Measurements from ENCODE around the gene ENAH.
A peak's percentile ranks its signal among the peaks of the same experiment; 100 is the strongest.

Gene ENAH

GRCh38 chr1:225602590-225603206, 50.2 kb downstream of the ENAH start:
- Histone ChIP-seq H3K36me3 (ENCODE audit: control insufficient read depth in 1 of 2, insufficient read depth in 2 of 2, low read depth in 1 of 2, low read length in 2 of 2) (peaks cover 0 to 4% of the 10 kb centered on the region in 2 experiments), H3K9me3 (ENCODE audit: control insufficient read depth, low read length) (no peaks in the 10 kb centered on the region), H4K91ac (ENCODE audit: low read length) (no peak overlapping the region), H2BK5ac (ENCODE audit: low read depth, low read length, poor library complexity, severe bottlenecking) (peak overlapping the region; percentile 8), H2AFZ (ENCODE audit: low read depth, low read length) (no peak overlapping the region), H3K23ac (ENCODE audit: low read length in 2 of 2) (no peak overlapping the region), H3K4ac (ENCODE audit: low read depth in 1 of 2, low read length in 2 of 2) (no peak overlapping the region), H3K79me1 (replicated peaks; ENCODE audit: low read length, poor library complexity, severe bottlenecking) (peaks cover 13% of the 10 kb centered on the region), H2AK5ac (ENCODE audit: low read length, severe bottlenecking) (no peak overlapping the region), H3K4me1 (ENCODE audit: control insufficient read depth, insufficient read depth, low read depth, low read length) (peaks cover 3% of the 10 kb centered on the region), H3K4me3 (ENCODE audit: insufficient read depth in 1 of 2, low read depth in 1 of 2, low read length in 2 of 2) (no peak overlapping the region), H3K27ac (ENCODE audit: low read length, poor library complexity, severe bottlenecking) (no peak overlapping the region), H3K27me3 (ENCODE audit: control insufficient read depth in 1 of 2, insufficient read depth in 1 of 2, low read length in 2 of 2) (no peaks in the 10 kb centered on the region), H2BK15ac (ENCODE audit: low read depth, poor library complexity, severe bottlenecking) (no peak overlapping the region), H3K18ac (ENCODE audit: low read depth in 1 of 2, low read length in 2 of 2) (no peak overlapping the region), H3K9ac (ENCODE audit: low read length) (no peak overlapping the region), H3K4me2 (ENCODE audit: low read length, poor library complexity, severe bottlenecking) (no peak overlapping the region), H4K8ac (ENCODE audit: low read length) (no peak overlapping the region), H3K14ac (ENCODE audit: low read length in 2 of 2) (no peak overlapping the region), H2BK120ac (ENCODE audit: low read depth, low read length) (no peak overlapping the region), H2BK12ac (ENCODE audit: low read length in 2 of 2) (no peak overlapping the region)
- peak; percentile 34 for DNase-seq
- no CpG with 5 or more reads among the region's 1 CpG for WGBS

DNA sequence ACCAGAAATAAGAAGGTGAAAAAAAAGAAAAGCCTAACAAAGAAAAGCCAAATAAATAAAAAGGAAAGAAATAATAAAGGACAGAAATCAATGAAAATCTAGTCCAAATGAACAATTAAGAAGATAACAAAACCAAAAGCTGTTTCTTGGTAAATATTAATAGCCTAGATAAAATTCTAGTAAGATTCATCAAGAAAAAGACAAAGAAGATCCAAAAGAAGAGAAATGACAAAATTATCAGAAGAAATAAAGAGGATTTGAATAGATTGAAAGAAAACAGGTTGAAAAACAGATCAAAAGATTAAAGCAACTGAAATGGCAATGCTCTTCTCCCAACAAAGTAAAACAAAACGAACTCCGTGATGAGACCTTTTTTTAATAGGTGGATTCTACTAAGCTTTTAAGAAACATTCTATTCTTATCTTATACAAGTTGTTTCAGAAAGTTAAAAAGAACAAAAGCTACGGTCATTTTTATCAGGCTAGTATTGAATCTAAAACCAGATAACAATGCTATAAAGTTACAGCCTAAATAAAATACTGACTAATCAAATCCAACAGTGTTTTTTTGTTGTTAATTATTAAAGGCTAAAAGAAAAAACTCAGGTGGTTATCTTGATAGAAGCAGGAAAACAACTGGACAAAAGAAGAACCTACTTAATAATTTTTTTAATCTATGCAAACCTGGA, 50.9 kb downstream of the ENAH start:
- Histone ChIP-seq H3K18ac (ENCODE audit: low read depth in 1 of 2, low read length in 2 of 2) (no peak overlapping the region), H2AK5ac (ENCODE audit: low read length, severe bottlenecking) (no peak overlapping the region), H4K8ac (ENCODE audit: low read length) (no peak overlapping the region), H3K9ac (ENCODE audit: low read length) (no peak overlapping the region), H2BK120ac (ENCODE audit: low read depth, low read length) (no peak overlapping the region), H3K27me3 (ENCODE audit: control insufficient read depth in 1 of 2, insufficient read depth in 1 of 2, low read length in 2 of 2) (no peaks in the 10 kb centered on the region), H2AFZ (ENCODE audit: low read depth, low read length) (no peak overlapping the region), H3K27ac (ENCODE audit: low read length, poor library complexity, severe bottlenecking) (no peak overlapping the region), H3K36me3 (ENCODE audit: control insufficient read depth in 1 of 2, insufficient read depth in 2 of 2, low read depth in 1 of 2, low read length in 2 of 2) (peaks cover 0 to 4% of the 10 kb centered on the region in 2 experiments), H2BK5ac (ENCODE audit: low read depth, low read length, poor library complexity, severe bottlenecking) (no peak overlapping the region), H2BK15ac (ENCODE audit: low read depth, poor library complexity, severe bottlenecking) (no peak overlapping the region), H3K4me3 (ENCODE audit: insufficient read depth in 1 of 2, low read depth in 1 of 2, low read length in 2 of 2) (no peak overlapping the region), H3K4ac (ENCODE audit: low read depth in 1 of 2, low read length in 2 of 2) (no peak overlapping the region), H4K91ac (ENCODE audit: low read length) (no peak overlapping the region), H3K9me3 (ENCODE audit: control insufficient read depth, low read length) (no peaks in the 10 kb centered on the region), H3K14ac (ENCODE audit: low read length in 2 of 2) (no peak overlapping the region), H3K4me1 (ENCODE audit: control insufficient read depth, insufficient read depth, low read depth, low read length) (peaks cover 3% of the 10 kb centered on the region), H3K4me2 (ENCODE audit: low read length, poor library complexity, severe bottlenecking) (no peak overlapping the region), H3K79me1 (replicated peaks; ENCODE audit: low read length, poor library complexity, severe bottlenecking) (peaks cover 14% of the 10 kb centered on the region), H3K23ac (ENCODE audit: low read length in 2 of 2) (no peak overlapping the region), H2BK12ac (ENCODE audit: low read length in 2 of 2) (no peak overlapping the region)
- no peak for DNase-seq
- WGBS: no CpG with 5 or more reads among the region's 3 CpGs

DNA sequence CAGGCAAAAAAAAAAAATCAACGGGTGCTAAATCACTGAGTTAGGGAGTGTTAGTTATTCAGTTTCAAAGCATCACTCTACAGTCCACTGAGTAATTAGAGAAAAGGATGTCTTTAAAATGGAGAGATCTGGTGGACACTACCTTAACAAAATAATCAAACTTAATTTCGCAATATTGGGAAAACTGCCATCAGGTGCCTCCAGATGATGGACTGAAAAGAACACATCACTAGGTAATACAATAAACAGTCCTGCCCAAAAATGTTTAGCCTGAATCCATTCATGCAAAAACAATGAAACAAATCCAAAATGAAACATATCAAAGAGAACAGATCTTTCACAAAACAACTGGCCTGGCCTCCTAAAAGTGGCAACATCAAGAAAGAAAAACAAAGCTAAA, 54.1 kb downstream of the ENAH start:
- 100% methylated on average over 1 of the region's 2 CpGs for WGBS
- Histone ChIP-seq H3K9me3 (ENCODE audit: control insufficient read depth, low read length) (no peaks in the 10 kb centered on the region), H3K4me3 (ENCODE audit: insufficient read depth in 1 of 2, low read depth in 1 of 2, low read length in 2 of 2) (no peak overlapping the region), H2BK15ac (ENCODE audit: low read depth, poor library complexity, severe bottlenecking) (no peak overlapping the region), H2BK5ac (ENCODE audit: low read depth, low read length, poor library complexity, severe bottlenecking) (no peak overlapping the region), H4K91ac (ENCODE audit: low read length) (no peak overlapping the region), H3K79me1 (replicated peaks; ENCODE audit: low read length, poor library complexity, severe bottlenecking) (peaks cover 13% of the 10 kb centered on the region), H3K4ac (ENCODE audit: low read depth in 1 of 2, low read length in 2 of 2) (no peak overlapping the region), H2BK120ac (ENCODE audit: low read depth, low read length) (no peak overlapping the region), H3K9ac (ENCODE audit: low read length) (no peak overlapping the region), H3K4me1 (ENCODE audit: control insufficient read depth, insufficient read depth, low read depth, low read length) (no peaks in the 10 kb centered on the region), H3K23ac (ENCODE audit: low read length in 2 of 2) (no peak overlapping the region), H2AFZ (ENCODE audit: low read depth, low read length) (no peak overlapping the region), H3K4me2 (ENCODE audit: low read length, poor library complexity, severe bottlenecking) (no peak overlapping the region), H3K27ac (ENCODE audit: low read length, poor library complexity, severe bottlenecking) (no peak overlapping the region), H3K14ac (ENCODE audit: low read length in 2 of 2) (no peak overlapping the region), H3K18ac (ENCODE audit: low read depth in 1 of 2, low read length in 2 of 2) (no peak overlapping the region), H2BK12ac (ENCODE audit: low read length in 2 of 2) (no peak overlapping the region), H4K8ac (ENCODE audit: low read length) (no peak overlapping the region), H3K27me3 (ENCODE audit: control insufficient read depth in 1 of 2, insufficient read depth in 1 of 2, low read length in 2 of 2) (no peaks in the 10 kb centered on the region), H3K36me3 (ENCODE audit: control insufficient read depth in 1 of 2, insufficient read depth in 2 of 2, low read depth in 1 of 2, low read length in 2 of 2) (peaks cover 0 to 4% of the 10 kb centered on the region in 2 experiments), H2AK5ac (ENCODE audit: low read length, severe bottlenecking) (no peak overlapping the region)
- no peak for DNase-seq

DNA sequence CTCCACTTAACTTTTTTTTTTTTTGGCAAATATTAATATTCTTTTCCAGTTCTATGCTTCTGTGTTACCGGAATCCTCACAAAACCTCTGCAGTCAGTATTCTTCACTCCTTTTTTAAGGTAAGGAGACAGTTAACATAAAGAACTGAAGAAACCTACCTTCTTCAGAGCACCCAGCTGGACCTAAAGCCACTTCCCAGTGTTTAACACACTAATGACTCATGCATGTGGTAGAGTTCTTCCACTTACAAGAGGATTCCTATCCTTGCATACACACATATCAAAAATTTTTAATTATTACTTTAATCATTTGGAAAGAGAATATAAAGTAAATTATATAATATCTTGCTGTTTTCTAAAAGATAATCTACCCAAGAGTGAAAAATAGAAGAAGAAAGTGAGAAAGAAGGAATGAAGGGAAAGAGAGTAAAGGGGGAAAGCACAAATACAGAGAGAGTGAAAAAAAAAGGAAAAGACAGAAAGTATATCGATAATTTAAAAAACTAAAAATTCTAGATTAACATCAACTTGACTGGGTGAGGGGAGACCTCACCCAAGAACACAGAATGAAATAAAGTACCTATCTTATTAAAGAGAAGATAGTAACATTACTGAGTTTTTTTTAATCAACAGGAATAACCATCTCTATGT, 54.9 kb downstream of the ENAH start:
- Histone ChIP-seq H3K27me3 (ENCODE audit: control insufficient read depth in 1 of 2, insufficient read depth in 1 of 2, low read length in 2 of 2) (no peaks in the 10 kb centered on the region), H3K4me1 (ENCODE audit: control insufficient read depth, insufficient read depth, low read depth, low read length) (no peaks in the 10 kb centered on the region), H3K23ac (ENCODE audit: low read length in 2 of 2) (no peak overlapping the region), H2BK12ac (ENCODE audit: low read length in 2 of 2) (no peak overlapping the region), H3K14ac (ENCODE audit: low read length in 2 of 2) (no peak overlapping the region), H3K4ac (ENCODE audit: low read depth in 1 of 2, low read length in 2 of 2) (no peak overlapping the region), H2BK120ac (ENCODE audit: low read depth, low read length) (no peak overlapping the region), H2AK5ac (ENCODE audit: low read length, severe bottlenecking) (no peak overlapping the region), H4K91ac (ENCODE audit: low read length) (no peak overlapping the region), H2BK15ac (ENCODE audit: low read depth, poor library complexity, severe bottlenecking) (no peak overlapping the region), H3K79me1 (replicated peaks; ENCODE audit: low read length, poor library complexity, severe bottlenecking) (peaks cover 13% of the 10 kb centered on the region), H3K18ac (ENCODE audit: low read depth in 1 of 2, low read length in 2 of 2) (no peak overlapping the region), H3K36me3 (ENCODE audit: control insufficient read depth in 1 of 2, insufficient read depth in 2 of 2, low read depth in 1 of 2, low read length in 2 of 2) (peaks cover 0 to 10% of the 10 kb centered on the region in 2 experiments), H3K4me3 (ENCODE audit: insufficient read depth in 1 of 2, low read depth in 1 of 2, low read length in 2 of 2) (no peak overlapping the region), H3K4me2 (ENCODE audit: low read length, poor library complexity, severe bottlenecking) (no peak overlapping the region), H2AFZ (ENCODE audit: low read depth, low read length) (no peak overlapping the region), H4K8ac (ENCODE audit: low read length) (no peak overlapping the region), H3K9ac (ENCODE audit: low read length) (no peak overlapping the region), H3K27ac (ENCODE audit: low read length, poor library complexity, severe bottlenecking) (no peak overlapping the region), H2BK5ac (ENCODE audit: low read depth, low read length, poor library complexity, severe bottlenecking) (no peak overlapping the region), H3K9me3 (ENCODE audit: control insufficient read depth, low read length) (no peaks in the 10 kb centered on the region)
- DNase-seq: peak; percentile 56
- WGBS: 96% methylated on average over 1 of the region's 2 CpGs

Measured in mesenchymal stem cell (in vitro differentiated cells and primary cell).